HCT116 (cell line): ENCODE results near the gene TFDP3.

ENCODE experiments used
- CEBPB ChIP-seq: IDR thresholded peaks from 2 replicates; pipeline ENCODE4 v1.6.1; 2012; ENCODE audit warnings: low read depth
- EGR1 ChIP-seq: IDR thresholded peaks from 2 replicates; pipeline ENCODE4 v1.6.1; 2012; ENCODE audit warnings: low read depth
- EZH2 ChIP-seq: fragments of 200-600 bp; sonication (generic); IDR thresholded peaks from 2 replicates; pipeline ENCODE4 v1.6.1; 2017; ENCODE audit warnings: antibody characterized with exemption, mixed run types
- EZH2phosphoT487 ChIP-seq: fragments of 200-600 bp; IDR thresholded peaks from 2 replicates; pipeline ENCODE4 v1.6.1; 2018; ENCODE audit warnings: antibody characterized with exemption, borderline replicate concordance
- JUND ChIP-seq: IDR thresholded peaks from 2 replicates; pipeline ENCODE4 v1.6.1; 2012
- POLR2A ChIP-seq: IDR thresholded peaks from 2 replicates; pipeline ENCODE4 v1.7.0; 2011; ENCODE audit warnings: borderline replicate concordance; ENCODE audit not compliant: insufficient read depth, insufficient read length; ENCODE audit errors: extremely low read depth
- POLR2AphosphoS5 ChIP-seq: IDR thresholded peaks from 2 replicates; pipeline ENCODE4 v1.6.1; 2011; ENCODE audit warnings: mild to moderate bottlenecking, low read depth, low read length, moderate library complexity
- SIN3A ChIP-seq: IDR thresholded peaks from 2 replicates; pipeline ENCODE4 v1.6.1; 2012; ENCODE audit warnings: low read depth
- SP1 ChIP-seq: IDR thresholded peaks from 2 replicates; pipeline ENCODE4 v1.6.1; 2012; ENCODE audit warnings: low read depth
- YY1 ChIP-seq: IDR thresholded peaks from 2 replicates; pipeline ENCODE4 v1.6.1; 2011; ENCODE audit warnings: low read length, low read depth, moderate library complexity, mild to moderate bottlenecking; ENCODE audit not compliant: insufficient replicate concordance; ENCODE audit errors: extremely low read depth
- ZNF274 ChIP-seq: fragments of 200-500 bp; sonication (Bioruptor generic); IDR thresholded peaks from 2 replicates; pipeline ENCODE4 v1.6.1; 2014; ENCODE audit warnings: mild to moderate bottlenecking, low read depth, low read length, inconsistent platforms
- TF ChIP-seq, protein P1 (sequence below), 3 experiments: fragments of 200-600 bp in 1 of 3; sonication (generic) in 1 of 3; IDR thresholded peaks in 2 of 3; conservative IDR thresholded peaks in 1 of 3; 2 replicates each; pipeline ENCODE4 v1.5.1; 2012 to 2017; ENCODE audit warnings: low read depth in 2 of 3, low read length in 2 of 3, antibody characterized with exemption in 1 of 3, borderline replicate concordance in 1 of 3, control low read depth in 1 of 3, mild to moderate bottlenecking in 1 of 3, mixed read lengths in 1 of 3, mixed run types in 1 of 3, moderate library complexity in 1 of 3; ENCODE audit not compliant: insufficient read depth in 1 of 3

GRCh38 chrX:133190877-133191738 is 27.0 kb downstream of the TFDP3 start:
- TF ChIP-seq EGR1 (no peak), SIN3A (no peak), POLR2A (no peak), EZH2phosphoT487 (no peak), JUND (no peak), SP1 (no peak), EZH2 (no peak), ZNF274 (no peak), POLR2AphosphoS5 (no peak), CEBPB (no peak), YY1 (no peak)
- TF ChIP-seq, protein P1, sequence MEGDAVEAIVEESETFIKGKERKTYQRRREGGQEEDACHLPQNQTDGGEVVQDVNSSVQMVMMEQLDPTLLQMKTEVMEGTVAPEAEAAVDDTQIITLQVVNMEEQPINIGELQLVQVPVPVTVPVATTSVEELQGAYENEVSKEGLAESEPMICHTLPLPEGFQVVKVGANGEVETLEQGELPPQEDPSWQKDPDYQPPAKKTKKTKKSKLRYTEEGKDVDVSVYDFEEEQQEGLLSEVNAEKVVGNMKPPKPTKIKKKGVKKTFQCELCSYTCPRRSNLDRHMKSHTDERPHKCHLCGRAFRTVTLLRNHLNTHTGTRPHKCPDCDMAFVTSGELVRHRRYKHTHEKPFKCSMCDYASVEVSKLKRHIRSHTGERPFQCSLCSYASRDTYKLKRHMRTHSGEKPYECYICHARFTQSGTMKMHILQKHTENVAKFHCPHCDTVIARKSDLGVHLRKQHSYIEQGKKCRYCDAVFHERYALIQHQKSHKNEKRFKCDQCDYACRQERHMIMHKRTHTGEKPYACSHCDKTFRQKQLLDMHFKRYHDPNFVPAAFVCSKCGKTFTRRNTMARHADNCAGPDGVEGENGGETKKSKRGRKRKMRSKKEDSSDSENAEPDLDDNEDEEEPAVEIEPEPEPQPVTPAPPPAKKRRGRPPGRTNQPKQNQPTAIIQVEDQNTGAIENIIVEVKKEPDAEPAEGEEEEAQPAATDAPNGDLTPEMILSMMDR (IDR thresholded peaks at IDR 0.05 in 2 of 3, conservative IDR thresholded peaks at IDR 0.05 in 1 of 3; ENCODE audit: borderline replicate concordance in 1 of 3, insufficient read depth in 1 of 3, low read depth in 2 of 3, low read length in 2 of 3): no peak
